SK-N-SH treated with all-trans-retinoic acid at 6 μM for 48 hours (cell line): ENCODE data around the gene CWF19L2.
"Not testable (repeated sequence)": the region's sequence is repeated elsewhere in the genome, so short reads cannot be mapped to it uniquely, and the experiment has no call there.

Source experiments
- ATAC-seq: fragments of 200-7000 bp; cut with Tn5 transposase; 3 replicates; pipeline ENCODE4 v1.9.1; 2020; ENCODE audit warnings: mild to moderate bottlenecking, moderate library complexity
- ARNTL ChIP-seq: fragments of 450-650 bp; formaldehyde crosslinking; IDR thresholded peaks from 2 replicates; pipeline ENCODE4 v1.5.0; 2020; ENCODE audit warnings: low read depth, mild to moderate bottlenecking, moderate library complexity, borderline replicate concordance
- BACH2 ChIP-seq: fragments of 250-450 bp; sonication (Bioruptor Pico); IDR thresholded peaks from 2 replicates; pipeline ENCODE4 v1.9.0; 2021; ENCODE audit warnings: mild to moderate bottlenecking, borderline replicate concordance
- CREB5 ChIP-seq: fragments of 250-450 bp; sonication (Bioruptor Pico); IDR thresholded peaks from 2 replicates; pipeline ENCODE4 v1.5.1; 2020; ENCODE audit warnings: low read depth, mild to moderate bottlenecking, moderate library complexity
- CSDC2 ChIP-seq: fragments of 250-450 bp; sonication (Bioruptor Pico); IDR thresholded peaks from 2 replicates; pipeline ENCODE4 v1.5.0; 2020; ENCODE audit warnings: mild to moderate bottlenecking, moderate library complexity
- ESRRG ChIP-seq: fragments of 250-450 bp; sonication (Bioruptor Pico); IDR thresholded peaks from 2 replicates; pipeline ENCODE4 v1.6.1; 2021; ENCODE audit warnings: mild to moderate bottlenecking
- GLIS3 ChIP-seq: fragments of 250-450 bp; sonication (Bioruptor Pico); IDR thresholded peaks from 2 replicates; pipeline ENCODE4 v1.5.0; 2020; ENCODE audit warnings: mild to moderate bottlenecking, moderate library complexity
- ISL1 ChIP-seq: fragments of 250-450 bp; sonication (Bioruptor Pico); IDR thresholded peaks from 2 replicates; pipeline ENCODE4 v2.1.2; 2022; ENCODE audit warnings: mild to moderate bottlenecking, moderate library complexity
- OSR1 ChIP-seq: fragments of 250-450 bp; sonication (Bioruptor Pico); IDR thresholded peaks from 2 replicates; pipeline ENCODE4 v1.8.0; 2022; ENCODE audit warnings: moderate library complexity, mild to moderate bottlenecking, inconsistent platforms
- PPARA ChIP-seq: fragments of 250-450 bp; sonication (Bioruptor Pico); IDR thresholded peaks from 2 replicates; pipeline ENCODE4 v1.5.0; 2020; ENCODE audit warnings: mild to moderate bottlenecking, borderline replicate concordance
- RARB ChIP-seq: fragments of 250-450 bp; sonication (Bioruptor Pico); IDR thresholded peaks from 2 replicates; pipeline ENCODE4 v1.8.0; 2021; ENCODE audit warnings: mild to moderate bottlenecking, moderate library complexity
- SNAI2 ChIP-seq: fragments of 250-450 bp; sonication (Bioruptor Pico); IDR thresholded peaks from 2 replicates; pipeline ENCODE4 v1.5.0; 2020; ENCODE audit warnings: mild to moderate bottlenecking, moderate library complexity
- TCF4 ChIP-seq: fragments of 250-450 bp; sonication (Bioruptor Pico); IDR thresholded peaks from 2 replicates; pipeline ENCODE4 v1.8.0; 2021; ENCODE audit warnings: mild to moderate bottlenecking, moderate library complexity, borderline replicate concordance
- TOX ChIP-seq: fragments of 250-450 bp; sonication (Bioruptor Pico); IDR thresholded peaks from 2 replicates; pipeline ENCODE4 v1.8.0; 2021; ENCODE audit warnings: mild to moderate bottlenecking, moderate library complexity, borderline replicate concordance
- TSHZ2 ChIP-seq: fragments of 250-450 bp; sonication (Bioruptor Pico); IDR thresholded peaks from 2 replicates; pipeline ENCODE4 v1.5.0; 2020; ENCODE audit warnings: mild to moderate bottlenecking, moderate library complexity
- ZC3H10 ChIP-seq: fragments of 250-450 bp; sonication (Bioruptor Pico); IDR thresholded peaks from 2 replicates; pipeline ENCODE4 v1.5.1; 2021; ENCODE audit warnings: mild to moderate bottlenecking, moderate library complexity
- ZFP3 ChIP-seq: fragments of 250-450 bp; sonication (Bioruptor Pico); IDR thresholded peaks from 2 replicates; pipeline ENCODE4 v1.5.0; 2020; ENCODE audit warnings: mild to moderate bottlenecking, moderate library complexity
- ZFP30 ChIP-seq: fragments of 450-650 bp; formaldehyde crosslinking; IDR thresholded peaks from 2 replicates; pipeline ENCODE4 v1.5.0; 2022; ENCODE audit warnings: mild to moderate bottlenecking, moderate library complexity
- ZNF70 ChIP-seq: fragments of 450-650 bp; formaldehyde crosslinking; IDR thresholded peaks from 2 replicates; pipeline ENCODE4 v1.5.0; 2020; ENCODE audit warnings: mild to moderate bottlenecking, moderate library complexity
- ZNF8 ChIP-seq: fragments of 450-650 bp; formaldehyde crosslinking; IDR thresholded peaks from 2 replicates; pipeline ENCODE4 v1.5.0; 2020; ENCODE audit warnings: mild to moderate bottlenecking, moderate library complexity
- TF ChIP-seq, protein P1 (sequence below): fragments of 250-450 bp; sonication (Bioruptor Pico); IDR thresholded peaks from 2 replicates; pipeline ENCODE4 v1.8.0; 2020; ENCODE audit warnings: mild to moderate bottlenecking, moderate library complexity, borderline replicate concordance
- TF ChIP-seq, protein P2 (sequence below): fragments of 250-450 bp; sonication (Bioruptor Pico); IDR thresholded peaks from 2 replicates; pipeline ENCODE4 v1.5.1; 2021; ENCODE audit warnings: mild to moderate bottlenecking, moderate library complexity

The CWF19L2 gene

GRCh38 chr11:107397357-107397756 is 60.3 kb downstream of the CWF19L2 start:
- no peak for TF ChIP-seq ESRRG (CRISPR knock-in tag)
- no peak for TF ChIP-seq CSDC2 (CRISPR knock-in tag)
- TF ChIP-seq SNAI2 (CRISPR knock-in tag), result no peak
- no peak for TF ChIP-seq ZNF70
- TF ChIP-seq BACH2 (CRISPR knock-in tag), result no peak
- no peak for ATAC-seq

- ATAC-seq, result no peak
- no peak for TF ChIP-seq RARB (CRISPR knock-in tag)
- TF ChIP-seq CREB5 (CRISPR knock-in tag), result no peak
- no peak for TF ChIP-seq BACH2 (CRISPR knock-in tag)
- no peak for TF ChIP-seq PPARA
- TF ChIP-seq GLIS3 (CRISPR knock-in tag), result no peak
- TF ChIP-seq TCF4, result no peak
- no peak for TF ChIP-seq ZC3H10
- no peak for TF ChIP-seq ISL1
- no peak for TF ChIP-seq ZNF70
- TF ChIP-seq TSHZ2 (CRISPR knock-in tag), result no peak
- no peak for TF ChIP-seq ZFP30
- no peak for TF ChIP-seq ESRRG (CRISPR knock-in tag)
These were observed 65.0 kb downstream of the CWF19L2 start for GRCh38 chr11:107392611-107393010.

DNA sequence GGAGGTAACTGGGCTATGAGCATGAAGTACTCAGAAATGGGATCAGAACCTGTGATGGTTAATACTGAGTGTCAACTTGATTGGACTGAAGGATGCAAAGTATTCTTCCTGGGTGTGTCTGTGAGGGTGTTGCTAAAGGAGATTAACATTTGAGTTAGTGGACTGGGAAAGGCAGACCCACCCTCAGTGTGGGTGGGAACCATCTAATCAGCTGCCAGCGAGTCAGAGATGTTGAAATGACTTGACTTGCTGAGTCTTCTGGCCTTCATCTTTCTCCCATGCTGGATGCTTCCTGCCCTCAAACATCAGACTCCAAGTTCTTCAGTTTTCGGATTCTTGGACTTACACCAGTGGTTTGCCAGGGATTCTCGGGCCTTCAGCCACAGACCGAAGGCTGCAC is 66.9 kb downstream of the CWF19L2 start:
- ATAC-seq, result not testable (repeated sequence)

DNA sequence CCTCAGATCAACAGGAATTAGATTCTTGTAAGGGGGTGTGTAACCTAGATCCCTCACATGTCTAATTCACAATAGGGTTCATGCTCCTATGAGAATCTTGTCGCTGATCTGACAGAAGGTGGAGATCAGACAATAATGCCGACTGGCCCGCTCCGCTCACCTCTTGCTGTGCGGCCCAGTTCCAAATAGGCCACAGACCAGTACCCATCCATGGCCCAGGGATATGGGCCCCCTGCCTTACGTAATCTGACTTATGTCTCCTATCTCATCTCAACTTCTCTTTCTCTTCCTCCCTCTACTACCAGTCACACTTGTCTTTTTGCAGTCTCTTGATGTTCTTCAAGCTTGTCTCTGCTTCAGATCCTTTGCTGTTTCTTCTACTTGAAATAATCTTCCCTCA is 70.0 kb downstream of the CWF19L2 start:
- ATAC-seq, result no peak
- TF ChIP-seq ZC3H10 (no peak), CREB5 (CRISPR knock-in tag) (no peak), ZFP3 (CRISPR knock-in tag) (no peak), ZNF70 (no peak), GLIS3 (CRISPR knock-in tag) (no peak), OSR1 (CRISPR knock-in tag) (no peak), CSDC2 (CRISPR knock-in tag) (no peak), TSHZ2 (CRISPR knock-in tag) (no peak), ARNTL (CRISPR knock-in tag) (no peak), ISL1 (no peak), ZNF8 (no peak), TOX (CRISPR knock-in tag) (no peak), ESRRG (CRISPR knock-in tag) (no peak), PPARA (no peak), RARB (CRISPR knock-in tag) (no peak), ZFP30 (no peak), BACH2 (CRISPR knock-in tag) (no peak), SNAI2 (CRISPR knock-in tag) (no peak)
- TF ChIP-seq, protein P1, sequence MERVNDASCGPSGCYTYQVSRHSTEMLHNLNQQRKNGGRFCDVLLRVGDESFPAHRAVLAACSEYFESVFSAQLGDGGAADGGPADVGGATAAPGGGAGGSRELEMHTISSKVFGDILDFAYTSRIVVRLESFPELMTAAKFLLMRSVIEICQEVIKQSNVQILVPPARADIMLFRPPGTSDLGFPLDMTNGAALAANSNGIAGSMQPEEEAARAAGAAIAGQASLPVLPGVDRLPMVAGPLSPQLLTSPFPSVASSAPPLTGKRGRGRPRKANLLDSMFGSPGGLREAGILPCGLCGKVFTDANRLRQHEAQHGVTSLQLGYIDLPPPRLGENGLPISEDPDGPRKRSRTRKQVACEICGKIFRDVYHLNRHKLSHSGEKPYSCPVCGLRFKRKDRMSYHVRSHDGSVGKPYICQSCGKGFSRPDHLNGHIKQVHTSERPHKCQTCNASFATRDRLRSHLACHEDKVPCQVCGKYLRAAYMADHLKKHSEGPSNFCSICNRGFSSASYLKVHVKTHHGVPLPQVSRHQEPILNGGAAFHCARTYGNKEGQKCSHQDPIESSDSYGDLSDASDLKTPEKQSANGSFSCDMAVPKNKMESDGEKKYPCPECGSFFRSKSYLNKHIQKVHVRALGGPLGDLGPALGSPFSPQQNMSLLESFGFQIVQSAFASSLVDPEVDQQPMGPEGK (CRISPR knock-in tag), result no peak
- TF ChIP-seq, protein P2, sequence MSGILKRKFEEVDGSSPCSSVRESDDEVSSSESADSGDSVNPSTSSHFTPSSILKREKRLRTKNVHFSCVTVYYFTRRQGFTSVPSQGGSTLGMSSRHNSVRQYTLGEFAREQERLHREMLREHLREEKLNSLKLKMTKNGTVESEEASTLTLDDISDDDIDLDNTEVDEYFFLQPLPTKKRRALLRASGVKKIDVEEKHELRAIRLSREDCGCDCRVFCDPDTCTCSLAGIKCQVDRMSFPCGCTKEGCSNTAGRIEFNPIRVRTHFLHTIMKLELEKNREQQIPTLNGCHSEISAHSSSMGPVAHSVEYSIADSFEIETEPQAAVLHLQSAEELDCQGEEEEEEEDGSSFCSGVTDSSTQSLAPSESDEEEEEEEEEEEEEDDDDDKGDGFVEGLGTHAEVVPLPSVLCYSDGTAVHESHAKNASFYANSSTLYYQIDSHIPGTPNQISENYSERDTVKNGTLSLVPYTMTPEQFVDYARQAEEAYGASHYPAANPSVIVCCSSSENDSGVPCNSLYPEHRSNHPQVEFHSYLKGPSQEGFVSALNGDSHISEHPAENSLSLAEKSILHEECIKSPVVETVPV (CRISPR knock-in tag), result no peak
